GM23248 (cell line): ENCODE measurements around the gene ASXL3. TPM values are rescaled to one million over a fixed set of nuclear protein-coding genes. Genes with fewer than 3 reads are reported as not detected.

Experiments used
- DNase-seq: peaks from one replicate; pipeline ENCODE4 v3.0.0-alpha.2; 2015
- H2AFZ ChIP-seq: fragments of 200-600 bp; sonication (generic); 2 replicates; pipeline ENCODE4 v1.6.1; 2016; ENCODE audit warnings: antibody characterized with exemption
- H3F3A ChIP-seq: fragments of 200-600 bp; sonication (generic); 2 replicates; pipeline ENCODE4 v1.6.1; 2016; ENCODE audit warnings: mild to moderate bottlenecking, antibody characterized with exemption, mixed run types; ENCODE audit not compliant: insufficient read depth
- H3K27ac ChIP-seq: fragments of 200-600 bp; sonication (generic); 2 replicates; pipeline ENCODE4 v1.5.1; 2016; ENCODE audit warnings: mild to moderate bottlenecking
- H3K27me3 ChIP-seq: fragments of 200-600 bp; sonication (generic); replicated peaks from 2 replicates; pipeline ENCODE4 v1.6.1; 2016; ENCODE audit warnings: mild to moderate bottlenecking; ENCODE audit not compliant: insufficient read depth
- H3K36me3 ChIP-seq: fragments of 200-600 bp; sonication (generic); 2 replicates; pipeline ENCODE4 v1.6.1; 2016; ENCODE audit warnings: low read depth, mild to moderate bottlenecking
- H3K4me1 ChIP-seq: fragments of 200-600 bp; sonication (generic); 2 replicates; pipeline ENCODE4 v1.6.1; 2016; ENCODE audit warnings: mild to moderate bottlenecking; ENCODE audit not compliant: insufficient read depth
- H3K4me2 ChIP-seq: fragments of 200-600 bp; sonication (generic); one replicate; pipeline ENCODE4 v1.6.1; 2016; ENCODE audit warnings: mild to moderate bottlenecking; ENCODE audit not compliant: unreplicated experiment
- H3K4me3 ChIP-seq: fragments of 200-600 bp; sonication (generic); 2 replicates; pipeline ENCODE4 v1.5.1; 2016; ENCODE audit warnings: mild to moderate bottlenecking
- H3K79me2 ChIP-seq: fragments of 200-600 bp; sonication (generic); 2 replicates; pipeline ENCODE4 v1.6.1; 2016; ENCODE audit warnings: mild to moderate bottlenecking; ENCODE audit not compliant: insufficient read depth
- H3K9ac ChIP-seq: fragments of 200-600 bp; sonication (generic); 2 replicates; pipeline ENCODE4 v1.6.1; 2016; ENCODE audit warnings: mild to moderate bottlenecking
- H3K9me2 ChIP-seq: fragments of 200-600 bp; sonication (generic); 2 replicates; pipeline ENCODE4 v1.6.1; 2016; ENCODE audit warnings: mixed run types, mild to moderate bottlenecking, moderate library complexity; ENCODE audit not compliant: insufficient read depth
- H3K9me3 ChIP-seq: fragments of 200-600 bp; sonication (generic); one replicate; pipeline ENCODE4 v1.6.1; 2017; ENCODE audit warnings: low read depth
- H4K20me1 ChIP-seq: fragments of 200-600 bp; sonication (generic); 2 replicates; pipeline ENCODE4 v1.6.0; 2016; ENCODE audit not compliant: insufficient read depth
- EZH2 ChIP-seq: fragments of 200-600 bp; sonication (generic); IDR thresholded peaks from 2 replicates; pipeline ENCODE4 v1.6.1; 2018; ENCODE audit warnings: antibody characterized with exemption, mild to moderate bottlenecking; ENCODE audit not compliant: insufficient read depth, poor library complexity, severe bottlenecking
- EZH2phosphoT487 ChIP-seq: fragments of 200-600 bp; sonication (generic); IDR thresholded peaks from 2 replicates; pipeline ENCODE4 v1.6.1; 2018; ENCODE audit warnings: antibody characterized with exemption, moderate library complexity, mild to moderate bottlenecking, low read depth; ENCODE audit not compliant: insufficient read depth
- WGBS, 2 experiments: methylation state at CpG; one replicate each; pipeline ENCODE4 v1.1.6; 2015 to 2017; ENCODE audit warnings: low lambda C conversion rate in 2 of 2, low coverage in 1 of 2; ENCODE audit errors: missing lambda C conversion rate in 2 of 2; 5-methylcytosine and 5-hydroxymethylcytosine counted together
- in situ Hi-C: fragments of 300-500 bp; cut with MboI; formaldehyde crosslinking; loops from 2 replicates; pipeline ENCODE4 v1.15.0; 2020
- polyA plus RNA-seq: library from polyadenylated mRNA; unstranded; fragments of >200 nt; fragmentation: Nextera tagmentation; extraction: Ambion mirVana; gene quantifications from 2 replicates; pipeline ENCODE4 v1.2.1, GENCODE V29; 2016
- total RNA-seq: library from RNA; depleted of rRNA; stranded (reverse); fragments of >200 nt; shearing (Covaris generic); gene quantifications from 2 replicates; pipeline ENCODE4 v1.2.3, GENCODE V29; 2014

ASXL3 gene
- total and polyA plus RNA-seq, 2 experiments from 2014 or later, result not detected

- H3K79me2 ChIP-seq, result no peaks in the 10 kb centered on the region
- no peak overlapping the region for H3K4me2 ChIP-seq
- no peak for DNase-seq
- H2AFZ ChIP-seq, result no peak overlapping the region
- 24 to 30% methylated on average over 3 of the region's 3 CpGs for WGBS, 2 experiments
- no peak overlapping the region for H3K9ac ChIP-seq
- in situ Hi-C loops, result no loop called here
- H3K9me3 ChIP-seq, result no peaks in the 10 kb centered on the region
- no peaks in the 10 kb centered on the region for H3K36me3 ChIP-seq
- no peaks in the 10 kb centered on the region for H3F3A ChIP-seq
- no peak overlapping the region for H3K27ac ChIP-seq
- no peak overlapping the region for H3K4me3 ChIP-seq
- TF ChIP-seq EZH2phosphoT487 (no peak), EZH2 (no peak)
- H3K9me2 ChIP-seq, result no peaks in the 10 kb centered on the region
- no peaks in the 10 kb centered on the region for H3K4me1 ChIP-seq
- H3K27me3 ChIP-seq, result no peaks in the 10 kb centered on the region
- no peaks in the 10 kb centered on the region for H4K20me1 ChIP-seq
Observed at GRCh38 chr18:33627114-33627513, 49.1 kb downstream of the ASXL3 start.

DNA sequence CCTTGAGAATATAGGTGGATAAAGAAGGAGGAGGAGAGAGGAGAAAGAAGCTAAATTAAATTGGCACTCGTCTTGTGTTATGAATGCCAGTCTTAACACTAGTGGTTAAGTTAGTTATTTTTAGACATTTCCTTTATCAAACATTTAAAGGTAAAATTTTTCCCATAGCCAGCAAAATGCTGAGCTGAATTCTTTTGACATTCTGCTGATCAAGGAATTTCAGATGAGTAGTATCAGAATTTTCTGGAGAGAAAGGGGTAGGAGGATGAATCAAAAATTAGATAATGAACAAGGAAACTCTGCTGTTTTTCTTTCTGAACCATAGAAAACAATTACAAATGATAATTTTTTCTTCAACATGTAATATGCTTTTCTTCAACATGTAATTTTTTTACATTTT lies 52.5 kb downstream of the ASXL3 start:
- H3K9ac ChIP-seq, result no peak overlapping the region
- no peaks in the 10 kb centered on the region for H3K27me3 ChIP-seq
- H3K4me2 ChIP-seq, result no peak overlapping the region
- no peak for DNase-seq
- no peaks in the 10 kb centered on the region for H3K4me1 ChIP-seq
- no peaks in the 10 kb centered on the region for H3K9me2 ChIP-seq
- H3K9me3 ChIP-seq, result no peaks in the 10 kb centered on the region
- no peak overlapping the region for H3K27ac ChIP-seq
- no peak for TF ChIP-seq EZH2
- H3F3A ChIP-seq, result no peaks in the 10 kb centered on the region
- in situ Hi-C loops, result no loop called here
- H2AFZ ChIP-seq, result no peak overlapping the region
- 0 to 14% methylated on average over 1 of the region's 1 CpG for WGBS, 2 experiments
- H3K36me3 ChIP-seq, result no peaks in the 10 kb centered on the region
- H3K79me2 ChIP-seq, result no peaks in the 10 kb centered on the region
- H4K20me1 ChIP-seq, result no peaks in the 10 kb centered on the region
- H3K4me3 ChIP-seq, result no peak overlapping the region

DNA sequence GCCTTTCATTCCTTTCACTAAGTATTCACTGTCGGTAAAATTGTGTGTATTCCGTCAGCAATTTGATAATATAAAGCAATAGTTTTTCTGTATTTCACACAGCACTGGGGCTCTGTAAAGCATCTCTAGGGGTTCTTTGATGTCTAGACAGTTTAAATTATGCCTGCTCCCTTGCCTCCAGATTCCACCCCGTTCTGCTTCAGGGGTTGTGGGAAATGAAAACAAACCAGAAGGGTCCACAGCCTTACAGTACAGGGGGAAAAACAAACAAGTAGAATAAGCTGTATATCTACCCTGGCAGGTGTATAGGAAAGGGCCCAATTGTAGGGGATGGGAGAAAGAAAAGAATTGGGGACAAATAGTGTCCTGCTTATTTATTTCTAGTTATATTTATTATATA lies 63.1 kb downstream of the ASXL3 start:
- H3K79me2 ChIP-seq, result no peaks in the 10 kb centered on the region
- DNase-seq, result no peak
- no peaks in the 10 kb centered on the region for H3K9me3 ChIP-seq
- H3K27ac ChIP-seq, result no peak overlapping the region
- no peaks in the 10 kb centered on the region for H4K20me1 ChIP-seq
- no peak overlapping the region for H3K4me2 ChIP-seq
- TF ChIP-seq EZH2phosphoT487, result no peak
- no peak for TF ChIP-seq EZH2
- no peaks in the 10 kb centered on the region for H3K9me2 ChIP-seq
- H3F3A ChIP-seq, result no peaks in the 10 kb centered on the region
- no peak overlapping the region for H3K9ac ChIP-seq
- in situ Hi-C loops, result no loop called here
- H3K27me3 ChIP-seq, result no peaks in the 10 kb centered on the region
- no peaks in the 10 kb centered on the region for H3K36me3 ChIP-seq
- no peak overlapping the region for H3K4me3 ChIP-seq
- no peaks in the 10 kb centered on the region for H3K4me1 ChIP-seq
- WGBS, 2 experiments, result 58 to 69% methylated on average over 3 of the region's 3 CpGs
- H2AFZ ChIP-seq, result no peak overlapping the region

DNA sequence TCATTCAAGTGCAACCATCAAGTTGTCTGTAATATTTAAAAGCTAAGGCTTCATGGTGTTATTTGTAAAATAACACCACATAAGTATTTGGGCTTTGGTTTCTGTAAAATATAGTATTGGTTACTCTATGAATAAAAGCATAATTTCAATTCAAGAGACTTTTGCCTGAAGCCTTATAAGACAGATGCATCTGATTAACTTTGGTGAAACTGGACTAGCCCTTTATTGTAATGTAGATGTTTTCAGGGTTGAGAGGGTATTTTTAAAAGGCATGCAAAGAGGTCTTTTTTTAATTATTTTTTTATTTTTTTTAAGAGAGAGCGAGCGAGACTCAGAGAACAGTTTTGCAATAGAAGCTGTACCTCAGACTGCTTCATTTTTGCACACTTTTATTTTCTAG lies 66.5 kb downstream of the ASXL3 start:
- H3K4me3 ChIP-seq, result no peak overlapping the region
- in situ Hi-C loops, result no loop called here
- no peaks in the 10 kb centered on the region for H4K20me1 ChIP-seq
- H3K4me1 ChIP-seq, result no peaks in the 10 kb centered on the region
- no peak overlapping the region for H2AFZ ChIP-seq
- no peak for DNase-seq
- H3K36me3 ChIP-seq, result no peaks in the 10 kb centered on the region
- H3K4me2 ChIP-seq, result no peak overlapping the region
- TF ChIP-seq EZH2phosphoT487 (no peak), EZH2 (no peak)
- H3K27ac ChIP-seq, result no peak overlapping the region
- WGBS, 2 experiments, result 4 to 6% methylated on average over 2 of the region's 2 CpGs
- no peaks in the 10 kb centered on the region for H3F3A ChIP-seq
- H3K9me2 ChIP-seq, result no peaks in the 10 kb centered on the region
- H3K27me3 ChIP-seq, result no peaks in the 10 kb centered on the region
- no peak overlapping the region for H3K9ac ChIP-seq
- H3K79me2 ChIP-seq, result no peaks in the 10 kb centered on the region
- no peaks in the 10 kb centered on the region for H3K9me3 ChIP-seq

- H4K20me1 ChIP-seq, result no peaks in the 10 kb centered on the region
- no peak overlapping the region for H2AFZ ChIP-seq
- 11 to 17% methylated on average over 1 of the region's 1 CpG for WGBS, 2 experiments
- no peak overlapping the region for H3K4me3 ChIP-seq
- H3K79me2 ChIP-seq, result no peaks in the 10 kb centered on the region
- H3K4me2 ChIP-seq, result no peak overlapping the region
- DNase-seq, result no peak
- no peaks in the 10 kb centered on the region for H3K36me3 ChIP-seq
- H3K9me3 ChIP-seq, result no peaks in the 10 kb centered on the region
- H3K4me1 ChIP-seq, result no peaks in the 10 kb centered on the region
- H3K9me2 ChIP-seq, result no peaks in the 10 kb centered on the region
- no peaks in the 10 kb centered on the region for H3F3A ChIP-seq
- in situ Hi-C loops, result no loop called here
- no peaks in the 10 kb centered on the region for H3K27me3 ChIP-seq
- TF ChIP-seq EZH2, result no peak
- no peak for TF ChIP-seq EZH2phosphoT487
- no peak overlapping the region for H3K9ac ChIP-seq
- no peak overlapping the region for H3K27ac ChIP-seq
Observed at GRCh38 chr18:33647365-33647764, 69.3 kb downstream of the ASXL3 start.
